Lower lobe of right lung (tissue), 2 donors: ENCODE measurements around the gene WDR55. TPM values are rescaled to one million over a fixed set of nuclear protein-coding genes. Genes with fewer than 3 reads are reported as not detected.
"Not testable (repeated sequence)": the region's sequence is repeated elsewhere in the genome, so short reads cannot be mapped to it uniquely, and the experiment has no call there.

Source experiments
- ATAC-seq, 2 donors: fragments of 200-7000 bp; cut with Tn5 transposase; one replicate each; pipeline ENCODE4 v1.9.1; 2020 to 2022; ENCODE audit warnings: mild to moderate bottlenecking in 2 of 2, moderate library complexity in 2 of 2
- DNase-seq: peaks from one replicate; pipeline ENCODE4 v3.0.0-alpha.2; 2020
- H3K27ac ChIP-seq: fragments of 200-600 bp; one replicate; pipeline ENCODE4 v1.8.0; 2022
- H3K27me3 ChIP-seq: fragments of 200-600 bp; one replicate; pipeline ENCODE4 v1.8.0; 2022; ENCODE audit warnings: low read depth
- H3K36me3 ChIP-seq: fragments of 200-600 bp; one replicate; pipeline ENCODE4 v1.8.0; 2022; ENCODE audit warnings: mild to moderate bottlenecking
- H3K4me1 ChIP-seq: fragments of 200-600 bp; one replicate; pipeline ENCODE4 v1.8.0; 2022
- H3K4me3 ChIP-seq: fragments of 200-600 bp; one replicate; pipeline ENCODE4 v1.8.0; 2022; ENCODE audit warnings: mild to moderate bottlenecking
- H3K9me3 ChIP-seq: fragments of 200-600 bp; one replicate; pipeline ENCODE4 v1.8.0; 2022
- intact Hi-C: fragments of 100-400 bp; cut with DNase I; formaldehyde crosslinking; loops from one replicate; pipeline ENCODE4 v1.11.0; 2022
- microRNA-seq: library from miRNA; unstranded; fragments of <30 nt; microRNA quantifications from one replicate; pipeline ENCODE4 v1.2.0, GENCODE V29; 2020; ENCODE audit warnings: borderline number of aligned reads
- total RNA-seq: library from RNA; stranded (reverse); fragmentation: NEBNext Ultra II Directional; extraction: Animal tissue kit (Norgen Biotek cat#: 25700); gene quantifications from one replicate; pipeline ENCODE4 v1.2.1, GENCODE V29; 2021
- TF ChIP-seq, protein P1 (sequence below): fragments of 200-600 bp; IDR thresholded peaks from one replicate; pipeline ENCODE4 v1.8.0; 2022; ENCODE audit warnings: antibody characterized with exemption, mild to moderate bottlenecking
- donor health status: DM: no; HTN: yes; CAD: no; lungs with severe emphysema.

Gene WDR55
- total RNA-seq, 1 donor from 2014 or later, result 22.4 TPM

DNA sequence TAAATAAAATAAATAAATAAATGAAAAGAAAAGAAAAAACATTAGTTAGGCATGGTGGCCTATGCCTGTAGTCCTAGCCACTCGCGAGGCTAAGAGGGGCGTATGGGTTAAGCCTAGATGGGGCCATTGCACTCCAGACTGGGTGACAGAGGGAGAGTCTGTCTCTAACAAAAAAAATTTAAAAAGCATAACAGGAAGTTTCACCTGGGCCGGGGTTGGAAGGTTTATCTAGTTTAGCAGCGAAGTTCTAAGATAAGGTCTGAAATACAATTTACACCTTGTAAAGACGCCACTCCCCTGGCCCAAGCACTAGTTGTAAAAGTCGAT is 53.5 kb downstream of the WDR55 start:
- H3K9me3 ChIP-seq, result no peaks in the 10 kb centered on the region
- no peak overlapping the region for H3K27ac ChIP-seq
- intact Hi-C loops, result no loop called here
- TF ChIP-seq, protein P1, sequence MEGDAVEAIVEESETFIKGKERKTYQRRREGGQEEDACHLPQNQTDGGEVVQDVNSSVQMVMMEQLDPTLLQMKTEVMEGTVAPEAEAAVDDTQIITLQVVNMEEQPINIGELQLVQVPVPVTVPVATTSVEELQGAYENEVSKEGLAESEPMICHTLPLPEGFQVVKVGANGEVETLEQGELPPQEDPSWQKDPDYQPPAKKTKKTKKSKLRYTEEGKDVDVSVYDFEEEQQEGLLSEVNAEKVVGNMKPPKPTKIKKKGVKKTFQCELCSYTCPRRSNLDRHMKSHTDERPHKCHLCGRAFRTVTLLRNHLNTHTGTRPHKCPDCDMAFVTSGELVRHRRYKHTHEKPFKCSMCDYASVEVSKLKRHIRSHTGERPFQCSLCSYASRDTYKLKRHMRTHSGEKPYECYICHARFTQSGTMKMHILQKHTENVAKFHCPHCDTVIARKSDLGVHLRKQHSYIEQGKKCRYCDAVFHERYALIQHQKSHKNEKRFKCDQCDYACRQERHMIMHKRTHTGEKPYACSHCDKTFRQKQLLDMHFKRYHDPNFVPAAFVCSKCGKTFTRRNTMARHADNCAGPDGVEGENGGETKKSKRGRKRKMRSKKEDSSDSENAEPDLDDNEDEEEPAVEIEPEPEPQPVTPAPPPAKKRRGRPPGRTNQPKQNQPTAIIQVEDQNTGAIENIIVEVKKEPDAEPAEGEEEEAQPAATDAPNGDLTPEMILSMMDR, result no peak
- DNase-seq (no peak), ATAC-seq (no peak)
- H3K4me1 ChIP-seq, result no peaks in the 10 kb centered on the region
- no peaks in the 10 kb centered on the region for H3K27me3 ChIP-seq
- no peak overlapping the region for H3K4me3 ChIP-seq
- H3K36me3 ChIP-seq, result no peaks in the 10 kb centered on the region

DNA sequence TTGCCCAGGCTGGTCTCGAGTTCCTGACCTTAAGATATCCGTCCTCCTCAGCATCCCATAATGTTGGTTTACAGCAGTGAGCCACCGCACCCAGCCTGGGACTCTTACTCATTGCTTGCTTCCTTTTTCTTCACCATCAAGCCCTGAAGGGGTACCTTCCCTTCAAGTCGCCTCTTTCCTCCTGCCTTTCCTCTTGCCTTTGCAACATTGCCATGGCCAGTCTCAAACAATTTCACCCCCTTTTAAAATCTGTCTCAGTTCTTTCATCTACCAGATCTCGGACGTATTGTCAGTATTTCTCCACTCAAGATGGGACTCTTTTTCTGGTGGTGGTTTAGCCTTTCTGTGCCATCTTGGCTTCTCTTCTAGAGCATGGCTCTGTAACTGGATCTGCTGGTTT is 56.0 kb downstream of the WDR55 start:
- H3K4me1 ChIP-seq, DNase-seq, H3K27me3 ChIP-seq, H3K9me3 ChIP-seq, H3K4me3 ChIP-seq, ATAC-seq, H3K27ac ChIP-seq, H3K36me3 ChIP-seq, intact Hi-C loops: not testable (repeated sequence)

DNA sequence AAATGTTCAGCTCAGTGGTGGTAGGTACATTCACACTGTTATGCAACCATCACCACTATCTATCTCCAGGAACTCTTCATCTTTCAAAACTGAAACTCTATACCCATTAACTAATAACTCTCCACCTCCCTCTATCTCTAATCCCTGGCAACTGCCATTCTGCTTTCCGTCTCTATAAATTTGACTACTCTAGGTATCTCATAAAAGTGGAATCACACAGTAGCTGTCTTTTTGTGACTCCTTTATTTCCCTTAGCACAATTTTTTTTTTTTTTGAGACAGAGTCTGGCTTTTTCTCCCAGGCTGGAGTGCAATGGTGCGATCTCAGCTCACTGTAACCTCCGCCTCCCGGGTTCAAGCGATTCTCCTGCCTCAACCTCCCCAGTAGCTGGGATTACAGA is 56.7 kb downstream of the WDR55 start:
- intact Hi-C loops, H3K4me1 ChIP-seq, H3K4me3 ChIP-seq, DNase-seq, H3K36me3 ChIP-seq, H3K27me3 ChIP-seq, H3K9me3 ChIP-seq, ATAC-seq, H3K27ac ChIP-seq: not testable (repeated sequence)

Small RNA genes within 50 kb of the gene (microRNA-seq; reads per million reads assigned to microRNA genes)
- not detected for gene MIR3655

Other genes starting within 250 kb of the WDR55 start
- gene EIF4EBP3, start 117.2 kb upstream of the WDR55 start, total RNA-seq, result 19.3 TPM
- 21.4 TPM for gene SRA1, start 107.4 kb upstream of the WDR55 start, total RNA-seq
- 25.1 TPM for gene APBB3, start 100.3 kb upstream of the WDR55 start, total RNA-seq
- 71.8 TPM for gene SLC35A4, start 100.1 kb upstream of the WDR55 start, total RNA-seq
- 165 TPM for gene CD14, start 31.7 kb upstream of the WDR55 start, total RNA-seq
- gene TMCO6, start 25.5 kb upstream of the WDR55 start, total RNA-seq, result 12.3 TPM
- 53.3 TPM for gene NDUFA2, start 17.3 kb upstream of the WDR55 start, total RNA-seq
- gene IK, start 17.1 kb upstream of the WDR55 start, total RNA-seq, result 78.5 TPM
- 1.2 TPM for gene DND1, start 8.7 kb downstream of the WDR55 start, total RNA-seq
- 44.5 TPM for gene HARS1, start 26.5 kb downstream of the WDR55 start, total RNA-seq
- gene HARS2, start 26.6 kb downstream of the WDR55 start, total RNA-seq, result 27.6 TPM
- 42.9 TPM for gene ZMAT2, start 35.5 kb downstream of the WDR55 start, total RNA-seq
- not detected for gene PCDHA1, start 121.2 kb downstream of the WDR55 start, total RNA-seq
- gene PCDHA2, start 129.9 kb downstream of the WDR55 start, total RNA-seq, result not detected
- 0.77 TPM for gene PCDHA3, start 136.2 kb downstream of the WDR55 start, total RNA-seq
- 0.59 TPM for gene PCDHA4, start 142.2 kb downstream of the WDR55 start, total RNA-seq
- 0.18 TPM for gene PCDHA5, start 156.7 kb downstream of the WDR55 start, total RNA-seq
- gene PCDHA6, start 163.1 kb downstream of the WDR55 start, total RNA-seq, result 0.50 TPM
- 0.15 TPM for gene PCDHA7, start 169.4 kb downstream of the WDR55 start, total RNA-seq
- gene PCDHA8, start 176.3 kb downstream of the WDR55 start, total RNA-seq, result 0.38 TPM
- 0.32 TPM for gene PCDHA9, start 183.5 kb downstream of the WDR55 start, total RNA-seq
- 1.5 TPM for gene PCDHA10, start 191.0 kb downstream of the WDR55 start, total RNA-seq
- 0.38 TPM for gene PCDHA11, start 204.1 kb downstream of the WDR55 start, total RNA-seq
- 6.6 TPM for gene PCDHA12, start 210.4 kb downstream of the WDR55 start, total RNA-seq
- 0.97 TPM for gene PCDHA13, start 217.2 kb downstream of the WDR55 start, total RNA-seq